LNCaP clone FGC (cell line): ENCODE results near the gene PDCD10.

Experiments used
- DNase-seq: peaks from one replicate; pipeline ENCODE4 v3.0.0-alpha.2; 2011; ENCODE audit warnings: low read depth
- H3K4me3 ChIP-seq: 2 replicates; pipeline ENCODE4 v1.5.1; 2011; ENCODE audit warnings: mild to moderate bottlenecking, low read depth, low read length, control low read depth
- TF ChIP-seq, protein P1 (sequence below): IDR thresholded peaks from 2 replicates; pipeline ENCODE4 v1.5.1; 2012; ENCODE audit warnings: mild to moderate bottlenecking; ENCODE audit not compliant: control insufficient read depth, insufficient read depth; ENCODE audit errors: extremely low read depth

Gene PDCD10

DNA sequence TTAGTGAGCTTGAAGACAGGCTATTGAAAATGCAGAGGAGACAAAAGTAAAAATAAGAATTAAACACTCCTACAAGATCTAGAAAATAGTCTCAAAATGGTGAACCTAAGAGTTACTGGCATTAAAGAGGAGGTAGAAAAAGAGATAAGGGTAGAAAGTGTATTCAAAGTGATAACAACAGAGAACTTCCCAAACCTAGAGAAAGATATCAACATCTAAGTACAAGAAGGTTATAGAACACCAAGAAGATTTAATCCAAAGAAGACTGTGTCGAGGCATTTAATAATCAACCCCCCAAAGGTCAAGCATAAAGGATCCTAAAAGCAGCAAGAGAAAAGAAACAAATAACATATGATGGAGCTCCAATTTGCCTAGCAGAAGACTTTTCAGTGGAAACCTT, 23.3 kb downstream of the PDCD10 start:
- TF ChIP-seq, protein P1, sequence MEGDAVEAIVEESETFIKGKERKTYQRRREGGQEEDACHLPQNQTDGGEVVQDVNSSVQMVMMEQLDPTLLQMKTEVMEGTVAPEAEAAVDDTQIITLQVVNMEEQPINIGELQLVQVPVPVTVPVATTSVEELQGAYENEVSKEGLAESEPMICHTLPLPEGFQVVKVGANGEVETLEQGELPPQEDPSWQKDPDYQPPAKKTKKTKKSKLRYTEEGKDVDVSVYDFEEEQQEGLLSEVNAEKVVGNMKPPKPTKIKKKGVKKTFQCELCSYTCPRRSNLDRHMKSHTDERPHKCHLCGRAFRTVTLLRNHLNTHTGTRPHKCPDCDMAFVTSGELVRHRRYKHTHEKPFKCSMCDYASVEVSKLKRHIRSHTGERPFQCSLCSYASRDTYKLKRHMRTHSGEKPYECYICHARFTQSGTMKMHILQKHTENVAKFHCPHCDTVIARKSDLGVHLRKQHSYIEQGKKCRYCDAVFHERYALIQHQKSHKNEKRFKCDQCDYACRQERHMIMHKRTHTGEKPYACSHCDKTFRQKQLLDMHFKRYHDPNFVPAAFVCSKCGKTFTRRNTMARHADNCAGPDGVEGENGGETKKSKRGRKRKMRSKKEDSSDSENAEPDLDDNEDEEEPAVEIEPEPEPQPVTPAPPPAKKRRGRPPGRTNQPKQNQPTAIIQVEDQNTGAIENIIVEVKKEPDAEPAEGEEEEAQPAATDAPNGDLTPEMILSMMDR = no peak
- H3K4me3 ChIP-seq = no peak overlapping the region
- no peak for DNase-seq

DNA sequence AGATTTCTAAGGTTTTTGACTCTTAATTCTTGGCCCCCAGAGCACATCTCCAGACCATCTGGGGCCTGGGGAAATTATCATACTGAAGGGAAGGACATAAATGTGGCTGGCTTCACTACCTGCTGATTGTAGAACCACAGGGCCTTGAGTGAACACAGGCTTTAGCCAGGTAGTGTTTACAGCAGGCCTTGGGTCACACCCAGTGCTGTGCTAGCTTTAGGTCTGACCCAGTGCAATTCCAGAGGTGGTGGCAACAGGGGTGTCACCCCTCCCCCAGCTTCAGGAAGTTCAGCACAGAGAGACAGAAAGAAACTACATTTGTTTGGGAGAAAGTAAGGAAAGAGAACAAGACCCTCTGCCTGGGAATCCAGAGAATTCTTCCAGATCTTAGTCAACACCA, 24.1 kb downstream of the PDCD10 start:
- DNase-seq = no peak
- TF ChIP-seq, protein P1 = no peak
- H3K4me3 ChIP-seq = no peak overlapping the region

DNA sequence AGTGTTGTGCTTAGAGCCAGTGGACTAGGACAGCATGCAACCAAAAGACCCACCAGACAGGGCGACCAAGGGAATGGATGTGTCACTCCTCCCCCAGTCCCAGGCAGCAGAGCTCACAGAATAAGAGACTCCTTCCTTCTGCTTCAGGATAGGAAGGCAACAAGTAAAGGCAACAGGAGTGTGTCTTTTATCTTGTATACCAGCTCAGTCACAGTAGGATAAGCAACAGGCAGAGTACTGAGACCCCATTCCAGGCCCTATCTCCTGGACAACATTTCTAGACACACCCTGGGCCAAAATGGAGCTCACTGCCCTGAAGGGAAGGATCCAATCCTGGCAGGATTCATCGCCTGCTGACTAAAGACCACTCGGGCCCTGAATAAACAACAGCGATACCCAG, 25.0 kb downstream of the PDCD10 start:
- no peak overlapping the region for H3K4me3 ChIP-seq
- TF ChIP-seq, protein P1 = no peak
- DNase-seq = no peak

DNA sequence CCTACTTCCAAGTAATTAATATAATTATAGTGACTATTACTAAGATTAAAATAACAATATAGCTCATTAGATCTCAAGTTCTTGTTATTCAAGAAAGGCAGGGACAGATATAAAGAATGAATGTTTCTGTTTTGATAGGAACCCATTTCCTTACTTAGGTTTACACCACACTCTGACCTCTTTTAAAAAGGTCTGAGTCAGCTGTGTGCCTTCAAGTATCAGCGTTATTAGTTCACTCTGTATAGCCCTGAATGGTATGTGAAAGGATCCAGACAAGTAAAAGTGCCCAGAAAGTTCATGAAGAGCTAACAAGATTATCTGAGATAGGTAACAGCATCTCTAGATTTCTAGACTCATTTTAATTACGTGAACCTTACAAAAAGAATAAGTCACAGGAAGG, 28.9 kb downstream of the PDCD10 start:
- TF ChIP-seq, protein P1 = no peak
- H3K4me3 ChIP-seq = no peak overlapping the region
- no peak for DNase-seq

DNA sequence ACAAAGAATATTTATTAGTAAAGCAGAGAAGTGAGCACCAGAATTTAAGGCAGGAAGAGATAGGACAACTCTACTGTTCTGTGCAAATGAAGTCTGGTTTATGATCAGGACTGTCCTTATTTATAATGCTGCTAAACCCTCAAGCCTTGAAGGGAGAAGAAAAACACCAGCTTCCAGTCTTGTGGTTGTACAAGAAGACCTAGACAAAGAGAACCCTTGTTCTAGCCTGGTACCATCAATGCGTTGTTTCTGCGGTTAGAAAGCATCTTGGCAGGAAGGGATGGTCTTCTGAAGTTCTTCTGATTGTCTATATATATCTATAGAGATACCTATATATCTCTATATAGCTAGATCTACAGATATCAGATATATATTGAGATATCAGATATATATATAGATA, 33.8 kb downstream of the PDCD10 start:
- DNase-seq = no peak
- TF ChIP-seq, protein P1 = no peak
- H3K4me3 ChIP-seq = no peak overlapping the region

DNA sequence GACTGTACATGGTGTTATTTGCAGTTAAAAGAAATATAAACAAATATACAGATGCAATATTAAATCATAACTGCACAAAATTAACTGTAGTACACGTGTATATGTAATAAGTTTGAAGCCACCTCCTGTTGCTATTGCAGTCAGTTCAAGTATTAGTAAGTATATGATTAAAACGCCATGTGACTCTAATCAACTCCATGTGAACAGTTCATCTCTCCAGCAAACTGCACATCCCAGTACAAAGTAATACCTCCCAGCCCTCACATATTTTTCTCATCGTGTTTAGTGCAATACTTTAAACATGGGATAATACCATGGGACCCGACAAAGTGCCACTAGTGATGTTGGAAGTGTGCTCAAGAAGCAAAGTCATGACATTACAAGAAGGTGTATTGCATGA, 34.6 kb downstream of the PDCD10 start:
- no peak overlapping the region for H3K4me3 ChIP-seq
- TF ChIP-seq, protein P1 = no peak
- DNase-seq = no peak

DNA sequence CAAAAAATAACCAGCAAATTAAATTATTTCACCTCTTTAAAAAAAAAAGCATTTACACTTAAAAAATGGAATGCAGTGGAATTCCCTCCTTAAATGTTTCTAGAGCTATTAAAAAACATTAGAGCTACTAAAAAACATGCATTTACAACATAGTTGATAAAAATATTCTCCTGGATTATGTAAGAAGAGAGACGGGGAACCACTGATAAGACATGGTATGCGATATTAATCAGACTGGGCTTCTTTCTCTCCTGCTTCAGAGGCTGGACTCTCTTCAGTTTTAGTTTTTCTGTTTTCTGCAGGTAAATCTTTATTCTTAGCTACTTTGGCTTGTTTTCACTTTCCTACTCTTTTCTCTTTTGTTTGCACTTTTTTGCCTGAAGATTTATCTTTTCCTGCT, 40.6 kb downstream of the PDCD10 start:
- TF ChIP-seq, protein P1 = no peak
- DNase-seq = no peak
- H3K4me3 ChIP-seq = no peak overlapping the region
